WTC11 (cell line): ENCODE measurements around the gene MYO15B. TPM values are rescaled to one million over a fixed set of nuclear protein-coding genes. Genes with fewer than 3 reads are reported as not detected.

ENCODE experiments used
- ATAC-seq: fragments of 200-7000 bp; cut with Tn5 transposase; 2 replicates; pipeline ENCODE4 v1.10.0; 2021; ENCODE audit warnings: mild to moderate bottlenecking, moderate library complexity
- CTCF ChIA-PET: fragments of 300-600 bp; sonication (Branson Sonifier 250); formaldehyde crosslinking; loops from one replicate; lab custom pipeline; 2021; ENCODE audit warnings: antibody characterized with exemption; lab: Charles Lee
- POLR2A ChIA-PET: fragments of 350-600 bp; sonication (Branson Sonifier 250); formaldehyde crosslinking; loops from one replicate; lab custom pipeline; 2021; ENCODE audit warnings: antibody characterized with exemption; lab: Charles Lee
- DNase-seq: peaks from one replicate; pipeline ENCODE4 v3.0.0; 2021; ENCODE audit warnings: low spot score
- H3K27ac Mint-ChIP-seq: 2 replicates; pipeline ENCODE4 v1.8.0; 2021; ENCODE audit warnings: mixed read lengths
- H3K27me3 Mint-ChIP-seq: 2 replicates; pipeline ENCODE4 v1.8.0; 2021; ENCODE audit warnings: low read depth, mild to moderate bottlenecking, moderate library complexity, mixed read lengths
- H3K36me3 Mint-ChIP-seq: 2 replicates; pipeline ENCODE4 v1.8.0; 2021; ENCODE audit warnings: mixed read lengths
- H3K4me1 Mint-ChIP-seq: 2 replicates; pipeline ENCODE4 v1.8.0; 2022; ENCODE audit warnings: mixed read lengths
- H3K4me3 Mint-ChIP-seq: 2 replicates; pipeline ENCODE4 v1.8.0; 2021; ENCODE audit warnings: mild to moderate bottlenecking, moderate library complexity, mixed read lengths
- H3K9me3 Mint-ChIP-seq: 2 replicates; pipeline ENCODE4 v1.8.0; 2021; ENCODE audit warnings: mixed read lengths
- CBFB ChIP-seq: sonication (generic); formaldehyde crosslinking; IDR thresholded peaks from 2 replicates; pipeline ENCODE4 v1.8.1; 2022; ENCODE audit warnings: mild to moderate bottlenecking, low read depth, missing genetic modification reagents
- ESRRA ChIP-seq: sonication (generic); formaldehyde crosslinking; IDR thresholded peaks from 2 replicates; pipeline ENCODE4 v1.8.1; 2022; ENCODE audit warnings: mild to moderate bottlenecking, missing genetic modification reagents, borderline replicate concordance
- ETV6 ChIP-seq: sonication (generic); formaldehyde crosslinking; IDR thresholded peaks from 2 replicates; pipeline ENCODE4 v1.8.1; 2022; ENCODE audit warnings: mild to moderate bottlenecking, missing genetic modification reagents
- FOXP1 ChIP-seq: sonication (generic); formaldehyde crosslinking; IDR thresholded peaks from 2 replicates; pipeline ENCODE4 v1.8.0; 2022; ENCODE audit warnings: missing genetic modification reagents, mild to moderate bottlenecking, moderate library complexity, borderline replicate concordance
- GRHL2 ChIP-seq: fragments of 250-450 bp; sonication (Bioruptor Pico); IDR thresholded peaks from 2 replicates; pipeline ENCODE4 v1.8.0; 2022; ENCODE audit warnings: mild to moderate bottlenecking, moderate library complexity; ENCODE audit not compliant: insufficient replicate concordance, severe bottlenecking
- HMGA2 ChIP-seq: fragments of 250-450 bp; sonication (Bioruptor Pico); IDR thresholded peaks from 2 replicates; pipeline ENCODE4 v1.4.0; 2021; ENCODE audit warnings: mild to moderate bottlenecking, moderate library complexity
- IRF2 ChIP-seq: sonication (generic); formaldehyde crosslinking; IDR thresholded peaks from 2 replicates; pipeline ENCODE4 v1.8.0; 2022; ENCODE audit warnings: low read depth, missing genetic modification reagents, borderline replicate concordance
- JUN ChIP-seq: sonication (generic); formaldehyde crosslinking; IDR thresholded peaks from 2 replicates; pipeline ENCODE4 v1.8.0; 2023; ENCODE audit warnings: mild to moderate bottlenecking, missing genetic modification reagents
- MLX ChIP-seq: sonication (generic); formaldehyde crosslinking; IDR thresholded peaks from 2 replicates; pipeline ENCODE4 v1.8.1; 2023; ENCODE audit warnings: mild to moderate bottlenecking, missing genetic modification reagents, moderate library complexity
- MXD4 ChIP-seq: fragments of 250-450 bp; sonication (Bioruptor Pico); IDR thresholded peaks from 2 replicates; pipeline ENCODE4 v1.8.0; 2021; ENCODE audit warnings: mild to moderate bottlenecking, moderate library complexity, borderline replicate concordance
- RORB ChIP-seq: fragments of 250-450 bp; sonication (Bioruptor Pico); IDR thresholded peaks from 2 replicates; pipeline ENCODE4 v1.9.0; 2021; ENCODE audit warnings: mild to moderate bottlenecking
- SP1 ChIP-seq: sonication (generic); formaldehyde crosslinking; conservative IDR thresholded peaks from 2 replicates; pipeline ENCODE4 v1.8.1; 2022; ENCODE audit warnings: missing genetic modification reagents
- TCF7 ChIP-seq: sonication (generic); formaldehyde crosslinking; IDR thresholded peaks from 2 replicates; pipeline ENCODE4 v1.8.0; 2022; ENCODE audit warnings: mild to moderate bottlenecking, low read depth, missing genetic modification reagents, moderate library complexity
- TEAD1 ChIP-seq: sonication (generic); formaldehyde crosslinking; IDR thresholded peaks from 2 replicates; pipeline ENCODE4 v1.8.0; 2022; ENCODE audit warnings: mild to moderate bottlenecking, missing genetic modification reagents
- ZNF121 ChIP-seq: sonication (generic); formaldehyde crosslinking; IDR thresholded peaks from 2 replicates; pipeline ENCODE4 v1.8.0; 2023; ENCODE audit warnings: missing genetic modification reagents
- ZNF232 ChIP-seq: sonication (generic); formaldehyde crosslinking; IDR thresholded peaks from 2 replicates; pipeline ENCODE4 v1.8.0; 2022; ENCODE audit warnings: mild to moderate bottlenecking, missing genetic modification reagents
- ZNF317 ChIP-seq: sonication (generic); formaldehyde crosslinking; IDR thresholded peaks from 2 replicates; pipeline ENCODE4 v1.8.1; 2023; ENCODE audit warnings: low read depth, mild to moderate bottlenecking, moderate library complexity, missing genetic modification reagents, borderline replicate concordance
- ZNF532 ChIP-seq: fragments of 250-450 bp; sonication (Bioruptor Pico); IDR thresholded peaks from 2 replicates; pipeline ENCODE4 v1.9.0; 2021; ENCODE audit warnings: mild to moderate bottlenecking, borderline replicate concordance
- total RNA-seq: library from RNA; stranded (reverse); gene quantifications from 3 replicates; pipeline ENCODE4 v1.2.3, GENCODE V29; 2021
- TF ChIP-seq, protein P1 (sequence below): sonication (generic); formaldehyde crosslinking; IDR thresholded peaks from 2 replicates; pipeline ENCODE4 v1.8.0; 2023; ENCODE audit warnings: mild to moderate bottlenecking, missing genetic modification reagents

Gene MYO15B
- total RNA-seq, 1 experiment from 2014 or later = 35.6 TPM

- TF ChIP-seq ZNF532 (CRISPR knock-in tag) (no peak), ETV6 (CRISPR knock-in tag) (no peak), JUN (CRISPR knock-in tag) (no peak), GRHL2 (CRISPR knock-in tag) (no peak), ZNF121 (CRISPR knock-in tag) (no peak), ZNF232 (CRISPR knock-in tag) (no peak), HMGA2 (CRISPR knock-in tag) (no peak), ESRRA (CRISPR knock-in tag) (no peak), ZNF317 (CRISPR knock-in tag) (no peak), RORB (CRISPR knock-in tag) (no peak)
- TF ChIP-seq, protein P1, sequence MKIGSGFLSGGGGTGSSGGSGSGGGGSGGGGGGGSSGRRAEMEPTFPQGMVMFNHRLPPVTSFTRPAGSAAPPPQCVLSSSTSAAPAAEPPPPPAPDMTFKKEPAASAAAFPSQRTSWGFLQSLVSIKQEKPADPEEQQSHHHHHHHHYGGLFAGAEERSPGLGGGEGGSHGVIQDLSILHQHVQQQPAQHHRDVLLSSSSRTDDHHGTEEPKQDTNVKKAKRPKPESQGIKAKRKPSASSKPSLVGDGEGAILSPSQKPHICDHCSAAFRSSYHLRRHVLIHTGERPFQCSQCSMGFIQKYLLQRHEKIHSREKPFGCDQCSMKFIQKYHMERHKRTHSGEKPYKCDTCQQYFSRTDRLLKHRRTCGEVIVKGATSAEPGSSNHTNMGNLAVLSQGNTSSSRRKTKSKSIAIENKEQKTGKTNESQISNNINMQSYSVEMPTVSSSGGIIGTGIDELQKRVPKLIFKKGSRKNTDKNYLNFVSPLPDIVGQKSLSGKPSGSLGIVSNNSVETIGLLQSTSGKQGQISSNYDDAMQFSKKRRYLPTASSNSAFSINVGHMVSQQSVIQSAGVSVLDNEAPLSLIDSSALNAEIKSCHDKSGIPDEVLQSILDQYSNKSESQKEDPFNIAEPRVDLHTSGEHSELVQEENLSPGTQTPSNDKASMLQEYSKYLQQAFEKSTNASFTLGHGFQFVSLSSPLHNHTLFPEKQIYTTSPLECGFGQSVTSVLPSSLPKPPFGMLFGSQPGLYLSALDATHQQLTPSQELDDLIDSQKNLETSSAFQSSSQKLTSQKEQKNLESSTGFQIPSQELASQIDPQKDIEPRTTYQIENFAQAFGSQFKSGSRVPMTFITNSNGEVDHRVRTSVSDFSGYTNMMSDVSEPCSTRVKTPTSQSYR (CRISPR knock-in tag) = no peak
Observed at GRCh38 chr17:75641343-75641742, 53.7 kb downstream of the MYO15B start (continued).

- POLR2A ChIA-PET = interaction anchor here (1.0 kb wide), 1 partner anchor 8 kb away, joined by 4 read pairs; no protein-coding TSS in a partner anchor
- Mint-ChIP-seq H3K27ac (no peak overlapping the region), H3K27me3 (no peaks in the 10 kb centered on the region), H3K9me3 (no peaks in the 10 kb centered on the region), H3K4me3 (no peak overlapping the region), H3K4me1 (peaks cover 18% of the 10 kb centered on the region), H3K36me3 (no peaks in the 10 kb centered on the region; the same call in 1 of the 2 replicates)
- ATAC-seq = no peak
- CTCF ChIA-PET = interaction anchor here (0.9 to 22.8 kb wide), 5 partner anchors 9 to 41 kb away, joined by 3 to 456 read pairs (median 34); partner anchors contain the start of gene SMIM5
- no peak for DNase-seq
- TF ChIP-seq TCF7 (CRISPR knock-in tag) = no peak
- TF ChIP-seq MXD4 = no peak
- no peak for TF ChIP-seq TEAD1 (CRISPR knock-in tag)
- TF ChIP-seq ZNF532 (CRISPR knock-in tag) = no peak
- TF ChIP-seq FOXP1 = no peak
- TF ChIP-seq CBFB (CRISPR knock-in tag) = no peak
- no peak for TF ChIP-seq MLX (CRISPR knock-in tag)
- TF ChIP-seq IRF2 (CRISPR knock-in tag) = no peak
- TF ChIP-seq, protein P1 (CRISPR knock-in tag) = no peak
- no peak for TF ChIP-seq SP1
Observed at GRCh38 chr17:75642182-75642783, 54.7 kb downstream of the MYO15B start.
